Glutamatergic neuron (in vitro differentiated cells): Measurements from ENCODE around the gene ATP5F1A. TPM values are rescaled to one million over a fixed set of nuclear protein-coding genes. Genes with fewer than 3 reads are reported as not detected.

ENCODE experiments used
- DNase-seq: peaks from one replicate; pipeline ENCODE4 v3.0.0; 2022
- H3K27ac Mint-ChIP-seq: one replicate; pipeline ENCODE4 v1.8.0; 2020; ENCODE audit warnings: mild to moderate bottlenecking, mixed read lengths, inconsistent platforms; ENCODE audit not compliant: unreplicated experiment
- H3K27me3 Mint-ChIP-seq: one replicate; pipeline ENCODE4 v1.8.0; 2020; ENCODE audit warnings: mild to moderate bottlenecking, moderate library complexity, mixed read lengths, inconsistent platforms; ENCODE audit not compliant: unreplicated experiment
- H3K36me3 Mint-ChIP-seq: one replicate; pipeline ENCODE4 v1.8.0; 2020; ENCODE audit warnings: mild to moderate bottlenecking, mixed read lengths, inconsistent platforms; ENCODE audit not compliant: unreplicated experiment
- H3K4me1 Mint-ChIP-seq: one replicate; pipeline ENCODE4 v1.8.0; 2020; ENCODE audit warnings: mild to moderate bottlenecking, low read depth, mixed read lengths, inconsistent platforms; ENCODE audit not compliant: unreplicated experiment
- H3K4me3 Mint-ChIP-seq: one replicate; pipeline ENCODE4 v1.8.0; 2020; ENCODE audit warnings: mild to moderate bottlenecking, mixed read lengths, inconsistent platforms; ENCODE audit not compliant: unreplicated experiment
- H3K9me3 Mint-ChIP-seq: one replicate; pipeline ENCODE4 v1.8.0; 2020; ENCODE audit warnings: mild to moderate bottlenecking, moderate library complexity, mixed read lengths, inconsistent platforms; ENCODE audit not compliant: unreplicated experiment
- CTCF ChIP-seq: fragments of 200-600 bp; sonication (generic); IDR thresholded peaks from one replicate; pipeline ENCODE4 v1.5.0; 2021; ENCODE audit not compliant: partially characterized antibody, unreplicated experiment
- total RNA-seq: library from RNA; stranded (reverse); fragmentation: NEBNext Ultra II Directional; extraction: Animal tissue kit (Norgen Biotek cat#: 25700); gene quantifications from one replicate; pipeline ENCODE4 v1.2.1, GENCODE V29; 2021; ENCODE audit not compliant: unreplicated experiment

ATP5F1A gene
- total RNA-seq, 1 donor from 2014 or later: 511 TPM

- Mint-ChIP-seq H3K27me3 (peaks cover 2% of the 10 kb centered on the region), H3K4me3 (no peak overlapping the region), H3K36me3 (no peaks in the 10 kb centered on the region), H3K27ac (no peak overlapping the region), H3K9me3 (no peaks in the 10 kb centered on the region), H3K4me1 (no peaks in the 10 kb centered on the region)
- DNase-seq: no peak
- TF ChIP-seq CTCF: no peak
These were observed 62.1 kb downstream of the ATP5F1A start for GRCh38 chr18:46035696-46036680.

DNA sequence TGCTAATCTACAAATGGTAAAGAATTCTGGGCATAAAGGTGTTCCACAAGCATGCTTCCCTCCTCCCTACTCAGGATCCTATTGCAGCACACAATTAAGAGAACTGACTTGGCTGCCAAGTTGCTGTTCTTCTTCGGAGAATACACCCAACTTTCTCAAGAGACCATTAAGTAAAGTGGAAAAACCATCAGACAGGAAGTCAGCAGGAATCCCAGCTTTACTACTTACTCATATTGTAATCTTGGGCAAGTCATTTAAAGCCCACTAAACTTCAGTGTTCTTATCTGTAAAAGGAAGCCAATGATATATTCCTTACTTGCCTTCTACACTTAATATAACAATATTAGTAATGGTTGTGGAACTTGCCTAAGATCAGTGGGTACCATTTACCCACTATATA, 63.9 kb downstream of the ATP5F1A start:
- no peaks in the 10 kb centered on the region for H3K4me1 Mint-ChIP-seq
- H3K9me3 Mint-ChIP-seq: no peaks in the 10 kb centered on the region
- TF ChIP-seq CTCF: no peak
- no peak for DNase-seq
- H3K36me3 Mint-ChIP-seq: no peaks in the 10 kb centered on the region
- no peak overlapping the region for H3K27ac Mint-ChIP-seq
- peaks cover 2% of the 10 kb centered on the region for H3K27me3 Mint-ChIP-seq
- no peak overlapping the region for H3K4me3 Mint-ChIP-seq

DNA sequence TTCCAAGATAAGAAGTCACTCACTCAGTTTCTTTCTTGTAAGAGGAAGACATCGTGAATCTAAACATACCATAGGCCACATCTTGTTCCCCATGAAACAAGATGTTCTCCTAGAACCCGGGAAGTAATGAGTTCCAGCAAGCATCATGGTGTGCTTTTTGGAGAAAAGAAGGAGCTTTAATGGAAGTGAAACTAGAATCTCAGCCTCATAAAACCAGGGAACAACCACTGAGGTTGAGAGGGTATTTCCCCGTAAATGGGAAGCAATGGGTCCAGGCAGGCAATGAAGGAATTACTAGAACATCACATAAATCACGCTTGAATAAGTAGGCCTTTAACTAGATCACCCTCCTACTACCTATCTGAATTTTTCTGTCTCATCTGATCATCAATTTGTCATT, 66.4 kb downstream of the ATP5F1A start:
- Mint-ChIP-seq H3K27me3 (peaks cover 10% of the 10 kb centered on the region), H3K9me3 (peaks cover 1% of the 10 kb centered on the region), H3K27ac (no peak overlapping the region), H3K36me3 (no peaks in the 10 kb centered on the region), H3K4me3 (no peak overlapping the region), H3K4me1 (peaks cover 3% of the 10 kb centered on the region)
- TF ChIP-seq CTCF: no peak
- DNase-seq: no peak

Other genes with a start within 250 kb of the ATP5F1A start
- gene EPG5, start 131.0 kb downstream of the ATP5F1A start, total RNA-seq: 36.6 TPM
- 0.20 TPM for gene PSTPIP2, start 26.0 kb downstream of the ATP5F1A start, total RNA-seq
- 32.2 TPM for gene HAUS1, start 6.1 kb upstream of the ATP5F1A start, total RNA-seq